GM23338 (cell line): ENCODE results near the gene HFE. TPM values are rescaled to one million over a fixed set of nuclear protein-coding genes. Genes with fewer than 3 reads are reported as not detected.

Experiments used
- ATAC-seq: fragments of 200-7000 bp; cut with Tn5 transposase; 3 replicates; pipeline ENCODE4 v1.9.1; 2020
- DNase-seq: peaks from one replicate; pipeline ENCODE4 v3.0.0-alpha.2; 2015; ENCODE audit warnings: low spot score
- H2AFZ ChIP-seq: fragments of 200-600 bp; sonication (generic); 2 replicates; pipeline ENCODE4 v1.8.0; 2016; ENCODE audit warnings: antibody characterized with exemption, mild to moderate bottlenecking, moderate library complexity
- H3F3A ChIP-seq: fragments of 200-600 bp; sonication (generic); replicated peaks from 2 replicates; pipeline ENCODE4 v1.8.0; 2017; ENCODE audit warnings: antibody characterized with exemption, mixed run types, low read depth
- H3K27ac ChIP-seq: fragments of 200-600 bp; sonication (generic); 2 replicates; pipeline ENCODE4 v1.6.1; 2016; ENCODE audit warnings: low read depth
- H3K27me3 ChIP-seq: fragments of 200-600 bp; sonication (generic); 2 replicates; pipeline ENCODE4 v1.8.0; 2016; ENCODE audit warnings: mild to moderate bottlenecking, mixed run types, moderate library complexity; ENCODE audit not compliant: insufficient read depth
- H3K36me3 ChIP-seq: fragments of 200-600 bp; sonication (generic); 2 replicates; pipeline ENCODE4 v1.8.0; 2016; ENCODE audit warnings: mild to moderate bottlenecking; ENCODE audit not compliant: insufficient read depth
- H3K4me1 ChIP-seq: fragments of 200-600 bp; sonication (generic); 2 replicates; pipeline ENCODE4 v1.8.0; 2016; ENCODE audit warnings: mild to moderate bottlenecking, moderate library complexity; ENCODE audit not compliant: insufficient read depth
- H3K4me2 ChIP-seq: fragments of 200-600 bp; sonication (generic); 2 replicates; pipeline ENCODE4 v1.7.1; 2017; ENCODE audit warnings: mixed run types
- H3K4me3 ChIP-seq: fragments of 200-600 bp; sonication (generic); 2 replicates; pipeline ENCODE4 v1.6.1; 2016; ENCODE audit warnings: mixed run types
- H3K79me2 ChIP-seq: fragments of 200-600 bp; sonication (generic); replicated peaks from 2 replicates; pipeline ENCODE4 v1.8.0; 2017; ENCODE audit warnings: mild to moderate bottlenecking; ENCODE audit not compliant: insufficient read depth
- H3K9me2 ChIP-seq: fragments of 200-600 bp; sonication (generic); 2 replicates; pipeline ENCODE4 v1.8.0; 2017; ENCODE audit not compliant: insufficient read depth
- H4K20me1 ChIP-seq: fragments of 200-600 bp; sonication (generic); replicated peaks from 2 replicates; pipeline ENCODE4 v1.8.0; 2017; ENCODE audit warnings: mild to moderate bottlenecking; ENCODE audit not compliant: insufficient read depth
- H3K27ac Mint-ChIP-seq: 2 replicates; pipeline ENCODE4 v1.8.0; 2020; ENCODE audit warnings: inconsistent platforms, mild to moderate bottlenecking, moderate library complexity, mixed read lengths
- H3K27me3 Mint-ChIP-seq: 3 replicates; pipeline ENCODE4 v1.8.0; 2022; ENCODE audit warnings: low read depth, mild to moderate bottlenecking, moderate library complexity, mixed read lengths, inconsistent platforms; ENCODE audit not compliant: insufficient read depth, poor library complexity
- H3K36me3 Mint-ChIP-seq: 3 replicates; pipeline ENCODE4 v1.8.0; 2021; ENCODE audit warnings: low read depth, mild to moderate bottlenecking, inconsistent platforms, moderate library complexity, mixed read lengths
- H3K4me1 Mint-ChIP-seq: 3 replicates; pipeline ENCODE4 v1.8.0; 2020; ENCODE audit warnings: mild to moderate bottlenecking, inconsistent platforms, mixed read lengths
- H3K4me3 Mint-ChIP-seq: 3 replicates; pipeline ENCODE4 v1.8.0; 2021; ENCODE audit warnings: moderate library complexity, mild to moderate bottlenecking, inconsistent platforms, mixed read lengths
- H3K9me3 Mint-ChIP-seq: 3 replicates; pipeline ENCODE4 v1.8.0; 2020; ENCODE audit warnings: moderate library complexity, mild to moderate bottlenecking, inconsistent platforms, mixed read lengths
- CREB1 ChIP-seq: fragments of 250-450 bp; sonication (Bioruptor Pico); IDR thresholded peaks from 2 replicates; pipeline ENCODE4 v1.5.0; 2020; ENCODE audit warnings: low read depth, mild to moderate bottlenecking, moderate library complexity
- CTCF ChIP-seq, 2 experiments: fragments of 200-600 bp in 1 of 2; sonication (generic) in 1 of 2; conservative IDR thresholded peaks; 2 replicates each; pipeline versions ENCODE4 v1.5.1 to v1.6.1; 2016 to 2017; ENCODE audit warnings: antibody characterized with exemption in 2 of 2, low read depth in 2 of 2, mild to moderate bottlenecking in 2 of 2, moderate library complexity in 1 of 2
- ETS1 ChIP-seq: IDR thresholded peaks from 2 replicates; pipeline ENCODE4 v1.6.1; 2016; ENCODE audit warnings: antibody characterized with exemption
- EZH2 ChIP-seq: fragments of 200-600 bp; sonication (generic); IDR thresholded peaks from one replicate; pipeline ENCODE4 v1.8.0; 2017; ENCODE audit warnings: antibody characterized with exemption, mild to moderate bottlenecking, low read depth; ENCODE audit not compliant: unreplicated experiment
- EZH2phosphoT487 ChIP-seq: fragments of 200-600 bp; sonication (generic); IDR thresholded peaks from one replicate; pipeline ENCODE4 v1.8.1; 2018; ENCODE audit warnings: antibody characterized with exemption; ENCODE audit not compliant: unreplicated experiment
- JUNB ChIP-seq: IDR thresholded peaks from one replicate; pipeline ENCODE4 v1.6.1; 2016; ENCODE audit warnings: antibody characterized with exemption; ENCODE audit not compliant: unreplicated experiment
- NANOG ChIP-seq: IDR thresholded peaks from 2 replicates; pipeline ENCODE4 v1.6.1; 2016; ENCODE audit warnings: antibody characterized with exemption, borderline replicate concordance
- POLR2AphosphoS5 ChIP-seq: IDR thresholded peaks from 2 replicates; pipeline ENCODE4 v1.6.1; 2016; ENCODE audit warnings: antibody characterized with exemption, low read depth
- REST ChIP-seq: IDR thresholded peaks from one replicate; pipeline ENCODE4 v1.6.1; 2018; ENCODE audit warnings: antibody characterized with exemption; ENCODE audit not compliant: unreplicated experiment
- STAT1 ChIP-seq: IDR thresholded peaks from one replicate; pipeline ENCODE4 v1.6.1; 2016; ENCODE audit warnings: antibody characterized with exemption; ENCODE audit not compliant: unreplicated experiment
- ZNF114 ChIP-seq: fragments of 250-450 bp; sonication (Bioruptor Pico); IDR thresholded peaks from 2 replicates; pipeline ENCODE4 v1.5.0; 2020; ENCODE audit warnings: mild to moderate bottlenecking, moderate library complexity
- ZNF331 ChIP-seq: fragments of 250-450 bp; sonication (Bioruptor Pico); IDR thresholded peaks from 2 replicates; pipeline ENCODE4 v1.5.0; 2020; ENCODE audit warnings: low read depth, mild to moderate bottlenecking, moderate library complexity
- ZNF462 ChIP-seq: fragments of 250-450 bp; sonication (Bioruptor Pico); IDR thresholded peaks from 2 replicates; pipeline ENCODE4 v1.5.0; 2020; ENCODE audit warnings: mild to moderate bottlenecking, moderate library complexity
- polyA plus RNA-seq: library from polyadenylated mRNA; unstranded; fragments of >200 nt; fragmentation: Nextera tagmentation; extraction: Ambion mirVana; gene quantifications from 2 replicates; pipeline ENCODE4 v1.2.1, GENCODE V29; 2016
- total RNA-seq: library from RNA; depleted of rRNA; stranded (reverse); fragments of >200 nt; shearing (Covaris generic); gene quantifications from 2 replicates; pipeline ENCODE4 v1.2.3, GENCODE V29; 2014

HFE gene
- total and polyA plus RNA-seq, 2 experiments from 2014 or later = 0.53 to 0.63 TPM

GRCh38 chr6:26075063-26075717, 12.0 kb upstream of the HFE start:
- no peak overlapping the region for H3K4me3 Mint-ChIP-seq

More at GRCh38 chr6:26075063-26075717, 12.0 kb upstream of the HFE start:
- no peaks in the 10 kb centered on the region for H3K79me2 ChIP-seq
- H4K20me1 ChIP-seq = no peaks in the 10 kb centered on the region
- H3K4me1 ChIP-seq = peaks cover 7% of the 10 kb centered on the region; the same call in 1 of the 2 replicates
- H3K36me3 ChIP-seq = no peaks in the 10 kb centered on the region
- Mint-ChIP-seq H3K27ac (no peak overlapping the region; the same call in 1 of the 2 replicates), H3K4me1 (peaks cover 12% of the 10 kb centered on the region), H3K36me3 (no peaks in the 10 kb centered on the region), H3K27me3 (peaks cover 11% of the 10 kb centered on the region), H3K9me3 (no peaks in the 10 kb centered on the region)
- 0 out of 2 replicates have a peak, but pooled peaks cover 14% of the 10 kb centered on the region for H3K9me2 ChIP-seq
- H3K27me3 ChIP-seq = no peaks in the 10 kb centered on the region
- H3K4me2 ChIP-seq = 0 out of 2 replicates have a peak overlapping the region, but pooled peaks have one; percentile 5
- H3K4me3 ChIP-seq = no peak overlapping the region
- ATAC-seq = peak; percentile 94
- no peak for TF ChIP-seq CTCF (conservative IDR thresholded peaks at IDR 0.05; ENCODE audit: low read depth in 2 of 2)
- no peak for TF ChIP-seq ZNF114 (CRISPR knock-in tag)
- no peak for TF ChIP-seq POLR2AphosphoS5
- TF ChIP-seq ZNF462 (CRISPR knock-in tag) = no peak
- no peak for TF ChIP-seq REST
- no peak for TF ChIP-seq ETS1
- TF ChIP-seq ZNF331 (CRISPR knock-in tag) = no peak
- no peak for TF ChIP-seq NANOG
- no peak for TF ChIP-seq JUNB
- TF ChIP-seq STAT1 = no peak
- no peak for TF ChIP-seq EZH2
- TF ChIP-seq CREB1 (CRISPR knock-in tag) = no peak
- no peak for TF ChIP-seq EZH2phosphoT487
- H2AFZ ChIP-seq = peak overlapping the region; percentile 91
- H3K27ac ChIP-seq = no peak overlapping the region
- H3F3A ChIP-seq = no peaks in the 10 kb centered on the region
- peak; percentile 30 for DNase-seq
